Panc1 (cell line): Measurements from ENCODE around the gene CCDC57. TPM values are rescaled to one million over a fixed set of nuclear protein-coding genes. Genes with fewer than 3 reads are reported as not detected.

Experiments
- ATAC-seq: fragments of 200-7000 bp; cut with Tn5 transposase; 2 replicates; pipeline ENCODE4 v1.9.1; 2020; ENCODE audit warnings: mild to moderate bottlenecking, moderate library complexity
- BruUV-seq: library from RNA; stranded (reverse); fragments of 400-500 nt; replicated peaks from 2 replicates; lab custom pipeline; 2021; lab: Mats Ljungman, UMichigan
- CTCF ChIA-PET: fragments of 300-600 bp; sonication (Branson Sonifier 250); formaldehyde crosslinking; loops from one replicate; lab custom pipeline; 2022; ENCODE audit warnings: antibody characterized with exemption; lab: Charles Lee
- POLR2A ChIA-PET: fragments of 300-600 bp; sonication (Branson Sonifier 250); formaldehyde crosslinking; loops from one replicate; lab custom pipeline; 2022; ENCODE audit warnings: antibody characterized with exemption; lab: Charles Lee
- DNase-seq: peaks from one replicate; pipeline ENCODE4 v3.0.0-alpha.2; 2010; ENCODE audit warnings: low read depth, low spot score
- H3K27ac ChIP-seq: 2 replicates; pipeline ENCODE4 v1.5.1; 2011; ENCODE audit warnings: mild to moderate bottlenecking, low read length, inconsistent platforms
- H3K27me3 ChIP-seq: fragments of 200-500 bp; sonication (Bioruptor generic); 2 replicates; pipeline ENCODE4 v1.6.0; 2014; ENCODE audit warnings: low read length, inconsistent platforms; ENCODE audit not compliant: control insufficient read depth, insufficient read depth
- H3K36me3 ChIP-seq: fragments of 200-500 bp; sonication (Bioruptor generic); 2 replicates; pipeline ENCODE4 v1.5.1; 2014; ENCODE audit warnings: inconsistent platforms, mild to moderate bottlenecking, low read length, moderate library complexity; ENCODE audit not compliant: control insufficient read depth, insufficient read depth
- H3K4me1 ChIP-seq: 2 replicates; pipeline ENCODE4 v1.5.1; 2011; ENCODE audit warnings: inconsistent platforms, mild to moderate bottlenecking, low read length, moderate library complexity; ENCODE audit not compliant: control insufficient read depth, insufficient read depth
- H3K4me3 ChIP-seq, 2 experiments: 2 replicates each; pipeline ENCODE4 v1.5.1; 2011 to 2012; ENCODE audit warnings: low read depth in 2 of 2, low read length in 2 of 2, mild to moderate bottlenecking in 2 of 2, inconsistent platforms in 1 of 2, moderate library complexity in 1 of 2
- H3K9me3 ChIP-seq: fragments of 200-500 bp; sonication (Bioruptor generic); 2 replicates; pipeline ENCODE4 v1.5.1; 2014; ENCODE audit warnings: low read depth, mild to moderate bottlenecking, inconsistent platforms, low read length, moderate library complexity; ENCODE audit not compliant: control insufficient read depth, insufficient read depth
- CTCF ChIP-seq: fragments of 450-650 bp; IDR thresholded peaks from 2 replicates; pipeline ENCODE4 v1.5.1; 2017; ENCODE audit warnings: mild to moderate bottlenecking
- POLR2AphosphoS5 ChIP-seq: IDR thresholded peaks from 2 replicates; pipeline ENCODE4 v1.6.1; 2012; ENCODE audit warnings: mild to moderate bottlenecking, low read depth, low read length, moderate library complexity
- REST ChIP-seq, 2 experiments: IDR thresholded peaks; 2 replicates each; pipeline ENCODE4 v1.6.1; 2011 to 2012; ENCODE audit warnings: low read depth in 2 of 2, control low read depth in 1 of 2, low read length in 1 of 2, mild to moderate bottlenecking in 1 of 2, moderate library complexity in 1 of 2; ENCODE audit not compliant: insufficient read depth in 1 of 2
- SIN3A ChIP-seq: IDR thresholded peaks from 2 replicates; pipeline ENCODE4 v1.6.1; 2012; ENCODE audit warnings: low read depth, mild to moderate bottlenecking, low read length, moderate library complexity, borderline replicate concordance; ENCODE audit not compliant: insufficient read depth
- TCF7L2 ChIP-seq: IDR thresholded peaks from 2 replicates; pipeline ENCODE4 v1.6.1; 2011; ENCODE audit warnings: mild to moderate bottlenecking, low read depth, low read length, inconsistent platforms
- in situ Hi-C: cut with HindIII; loops from 2 replicates; pipeline ENCODE4 v1.10.0; 2016; ENCODE audit warnings: low sequenced_read_pairs, low pct_unique_long_range_greater_than_20kb
- intact Hi-C: fragments of 100-400 bp; cut with micrococcal nuclease; formaldehyde crosslinking; loops from one replicate; pipeline ENCODE4 v1.10.0; 2022; ENCODE audit not compliant: unreplicated experiment
- total RNA-seq: library from RNA; stranded (reverse); gene quantifications from one replicate; pipeline ENCODE4 v1.2.1, GENCODE V29; 2021; ENCODE audit not compliant: unreplicated experiment

Gene CCDC57
- total RNA-seq, 1 experiment from 2014 or later: 63.6 TPM

- peaks cover 2% of the 10 kb centered on the region for H3K36me3 ChIP-seq
- intact Hi-C loops (loop anchor here (5.0 kb wide), 2 partner anchors 80 to 95 kb away; no protein-coding TSS in a partner anchor), in situ Hi-C loops (no loop called here)
- H3K4me1 ChIP-seq: peaks cover 89% of the 10 kb centered on the region
- H3K27me3 ChIP-seq: no peaks in the 10 kb centered on the region
- no peaks in the 10 kb centered on the region for H3K9me3 ChIP-seq
- ATAC-seq: peak; percentile 23
- H3K27ac ChIP-seq: peak overlapping the region; percentile 95
- DNase-seq: no peak
- TF ChIP-seq CTCF (peak; percentile 16; the same call in 1 of the 2 replicates), TCF7L2 (no peak), POLR2AphosphoS5 (peak; percentile 22; the same call in 1 of the 2 replicates), SIN3A (0 out of 2 replicates have a peak, but pooled peaks have one; percentile 41), REST (IDR thresholded peaks at IDR 0.05; ENCODE audit: insufficient read depth in 1 of 2, low read depth in 2 of 2, low read length in 1 of 2) (0 out of 4 replicates have a peak, but pooled peaks of 1 of the 2 experiments have one; percentile 35)
- ChIA-PET CTCF (interaction anchor here (0.6 to 1.1 kb wide), 4 partner anchors 17 to 37 kb away, joined by 3 to 11 read pairs (median 3); no protein-coding TSS in a partner anchor), POLR2A (interaction anchor here (0.6 to 1.2 kb wide), 5 partner anchors 13 to 144 kb away, joined by 4 to 5 read pairs (median 4); no protein-coding TSS in a partner anchor)
- no TSS peak for BruUV-seq
- H3K4me3 ChIP-seq: peak overlapping the region in 1 of 2 experiments; percentile 10; a peak in 2 of 4 replicates
These were observed 29.5 kb upstream of the CCDC57 start for GRCh38 chr17:82241926-82242697.

- peak; percentile 70 for TF ChIP-seq SIN3A
- no peak for TF ChIP-seq REST (IDR thresholded peaks at IDR 0.05; ENCODE audit: insufficient read depth in 1 of 2, low read depth in 2 of 2, low read length in 1 of 2)
- peak; percentile 57; the same call in 1 of the 2 replicates for TF ChIP-seq POLR2AphosphoS5
- Histone ChIP-seq H3K4me3 (no peak overlapping the region), H3K36me3 (peaks cover 2% of the 10 kb centered on the region), H3K27me3 (no peaks in the 10 kb centered on the region), H3K4me1 (peaks cover 89% of the 10 kb centered on the region), H3K9me3 (no peaks in the 10 kb centered on the region), H3K27ac (peak overlapping the region; percentile 94)
- in situ Hi-C loops: no loop called here
- intact Hi-C loops: loop anchor here (5.0 kb wide), 2 partner anchors 81 to 96 kb away; no protein-coding TSS in a partner anchor
- peak; percentile 28 for ATAC-seq
- BruUV-seq: no TSS peak
- POLR2A ChIA-PET: interaction anchor here (0.5 to 1.2 kb wide), 5 partner anchors 12 to 315 kb away, joined by 4 to 7 read pairs (median 4); no protein-coding TSS in a partner anchor
- DNase-seq: no peak
- CTCF ChIA-PET: interaction anchor here (0.6 to 1.1 kb wide), 3 partner anchors 16 to 36 kb away, joined by 3 to 11 read pairs (median 3); no protein-coding TSS in a partner anchor
These were observed 28.7 kb upstream of the CCDC57 start for GRCh38 chr17:82241183-82241925.
